GM19025 (cell line): ENCODE results near the gene FXN.

Source experiments
- ATAC-seq: cut with Tn5 transposase; IDR thresholded peaks from one replicate; pipeline ENCODE4 v1.9.1; 2021; ENCODE audit warnings: mild to moderate bottlenecking, low read depth, moderate library complexity; ENCODE audit not compliant: unreplicated experiment

FXN gene

GRCh38 chr9:69134412-69134811, 98.9 kb downstream of the FXN start:
- no peak for ATAC-seq

GRCh38 chr9:69136185-69136584, 100.6 kb downstream of the FXN start:
- no peak for ATAC-seq

GRCh38 chr9:69136779-69137178, 101.2 kb downstream of the FXN start:
- no peak for ATAC-seq

GRCh38 chr9:69137311-69137710, 101.8 kb downstream of the FXN start:
- no peak for ATAC-seq

GRCh38 chr9:69139596-69139995, 104.0 kb downstream of the FXN start:
- ATAC-seq = no peak

- ATAC-seq = no peak
These were observed 104.7 kb downstream of the FXN start for GRCh38 chr9:69140123-69140735.

GRCh38 chr9:69141851-69142250, 106.3 kb downstream of the FXN start:
- no peak for ATAC-seq

GRCh38 chr9:69143291-69143690, 107.7 kb downstream of the FXN start:
- ATAC-seq = no peak

- no peak for ATAC-seq
These were observed 109.7 kb downstream of the FXN start for GRCh38 chr9:69145144-69145715.

GRCh38 chr9:69147041-69147834, 111.7 kb downstream of the FXN start:
- ATAC-seq = no peak

- ATAC-seq = no peak
These were observed 113.8 kb downstream of the FXN start for GRCh38 chr9:69149321-69149807.
